GM12864 (cell line): ENCODE data around the gene PBXIP1.

Experiments used
- DNase-seq: peaks from one replicate; pipeline ENCODE4 v3.0.0-alpha.2; 2011; ENCODE audit warnings: low read depth
- H3K4me3 ChIP-seq: 2 replicates; pipeline ENCODE4 v1.5.1; 2011; ENCODE audit warnings: mild to moderate bottlenecking, low read depth, low read length, control low read depth
- TF ChIP-seq, protein P1 (sequence below): IDR thresholded peaks from 2 replicates; pipeline ENCODE4 v1.5.1; 2011; ENCODE audit warnings: low read depth, mild to moderate bottlenecking, moderate library complexity, low read length, control low read depth, inconsistent platforms; ENCODE audit errors: missing control alignments

PBXIP1 gene

DNA sequence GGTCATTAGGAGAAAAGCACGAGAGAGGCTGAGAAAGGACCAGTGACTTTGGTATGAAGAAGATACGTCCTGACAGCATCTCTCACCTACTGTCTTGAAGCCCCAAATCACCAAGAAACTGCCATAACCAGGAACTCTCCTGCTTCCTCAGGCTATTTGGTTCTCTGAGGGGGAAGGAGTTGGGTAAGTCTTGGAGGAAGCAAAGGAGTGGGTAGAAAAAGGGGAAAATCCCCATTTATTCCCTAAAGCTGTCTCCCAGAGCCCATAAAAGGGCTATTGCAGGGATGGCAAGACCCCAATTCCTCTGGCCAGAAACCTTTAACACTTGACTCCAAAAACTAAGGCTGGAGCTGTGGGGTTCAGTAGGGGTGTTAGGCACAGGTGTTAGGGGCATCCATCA is 2.1 kb upstream of the PBXIP1 start:
- TF ChIP-seq, protein P1, sequence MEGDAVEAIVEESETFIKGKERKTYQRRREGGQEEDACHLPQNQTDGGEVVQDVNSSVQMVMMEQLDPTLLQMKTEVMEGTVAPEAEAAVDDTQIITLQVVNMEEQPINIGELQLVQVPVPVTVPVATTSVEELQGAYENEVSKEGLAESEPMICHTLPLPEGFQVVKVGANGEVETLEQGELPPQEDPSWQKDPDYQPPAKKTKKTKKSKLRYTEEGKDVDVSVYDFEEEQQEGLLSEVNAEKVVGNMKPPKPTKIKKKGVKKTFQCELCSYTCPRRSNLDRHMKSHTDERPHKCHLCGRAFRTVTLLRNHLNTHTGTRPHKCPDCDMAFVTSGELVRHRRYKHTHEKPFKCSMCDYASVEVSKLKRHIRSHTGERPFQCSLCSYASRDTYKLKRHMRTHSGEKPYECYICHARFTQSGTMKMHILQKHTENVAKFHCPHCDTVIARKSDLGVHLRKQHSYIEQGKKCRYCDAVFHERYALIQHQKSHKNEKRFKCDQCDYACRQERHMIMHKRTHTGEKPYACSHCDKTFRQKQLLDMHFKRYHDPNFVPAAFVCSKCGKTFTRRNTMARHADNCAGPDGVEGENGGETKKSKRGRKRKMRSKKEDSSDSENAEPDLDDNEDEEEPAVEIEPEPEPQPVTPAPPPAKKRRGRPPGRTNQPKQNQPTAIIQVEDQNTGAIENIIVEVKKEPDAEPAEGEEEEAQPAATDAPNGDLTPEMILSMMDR: no peak
- no peak overlapping the region for H3K4me3 ChIP-seq

DNA sequence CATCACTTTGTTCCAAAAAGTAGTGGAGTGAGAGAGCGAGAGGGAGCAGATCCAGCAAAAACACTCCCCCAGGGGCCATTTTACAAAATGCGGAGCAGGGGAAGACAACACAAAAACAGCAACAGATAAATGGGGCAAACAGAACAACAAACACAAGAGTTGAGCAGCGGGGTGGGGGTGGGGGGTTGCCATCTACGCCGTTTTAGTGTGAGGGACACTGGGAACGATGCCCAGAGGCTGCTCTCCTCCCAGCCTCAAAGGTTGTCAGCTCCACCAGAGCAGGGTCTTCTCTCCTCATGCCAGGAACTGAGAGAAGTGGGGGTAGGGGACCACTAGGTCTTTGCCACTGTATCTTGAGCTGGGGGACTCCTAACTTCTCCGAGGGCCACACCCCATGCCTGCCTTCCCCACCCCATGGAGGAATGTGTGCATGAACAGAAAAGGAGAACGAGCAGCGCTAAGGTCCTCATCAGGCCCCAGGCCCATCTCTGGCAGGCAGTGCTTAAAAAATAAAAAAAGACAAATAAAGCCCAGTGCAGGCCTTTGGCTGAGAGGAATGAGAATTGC is 1.3 kb upstream of the PBXIP1 start:
- no peak for DNase-seq
- TF ChIP-seq, protein P1: no peak
- no peak overlapping the region for H3K4me3 ChIP-seq

More for the DNA sequence above, 2.1 kb upstream of the PBXIP1 start:
- DNase-seq: no peak

DNA sequence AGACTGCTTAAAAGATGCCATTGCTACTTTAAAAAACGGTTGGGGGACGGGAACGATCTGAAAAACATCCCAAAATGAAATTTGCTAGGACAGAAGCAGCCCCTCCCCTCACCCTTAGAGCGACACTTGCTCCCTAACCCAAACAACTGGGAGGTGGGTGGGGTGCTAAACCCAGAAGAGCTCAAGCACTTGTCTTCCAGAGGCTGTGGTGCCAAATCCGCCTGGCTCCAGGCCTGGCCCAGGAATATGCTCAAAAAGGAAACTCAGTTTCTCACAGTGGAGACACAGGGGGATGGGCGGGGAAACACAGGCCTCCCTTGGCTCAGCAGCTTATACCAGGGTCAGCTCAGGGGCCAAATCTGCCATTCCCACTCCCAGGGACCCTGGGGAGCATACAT is 644 bp upstream of the PBXIP1 start:
- DNase-seq: no peak

DNA sequence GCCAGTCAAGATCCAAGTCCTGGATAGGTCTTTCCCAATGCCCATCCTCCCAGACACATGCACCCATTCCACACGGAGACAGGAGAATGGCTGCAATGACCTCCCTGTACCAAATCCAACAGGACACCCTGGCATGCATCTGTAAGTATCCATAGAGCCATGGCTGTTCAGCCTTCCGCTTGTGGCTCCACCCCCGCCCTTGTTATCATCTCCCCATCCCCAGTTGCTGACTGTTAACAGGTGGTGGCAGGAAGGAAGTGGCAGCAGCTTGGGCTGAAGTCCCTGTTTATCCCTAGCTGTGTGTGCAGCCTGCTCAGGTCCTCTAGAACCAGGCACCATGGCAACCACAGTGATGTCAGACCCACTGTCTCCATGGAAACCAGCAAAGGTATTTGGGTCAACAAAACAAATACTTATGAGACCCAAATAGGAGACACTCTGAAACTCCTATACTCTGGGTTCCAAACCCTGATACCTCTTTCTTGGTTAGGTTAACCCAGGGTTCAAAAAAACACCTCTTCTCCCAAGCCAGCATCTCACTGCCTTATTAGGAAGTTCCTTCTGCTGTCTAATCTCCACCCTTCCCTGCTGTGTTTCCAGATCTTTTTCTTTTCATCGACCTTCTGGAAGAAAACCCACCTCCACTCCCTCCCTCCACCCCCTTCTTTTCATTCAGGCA is 721 bp downstream of the PBXIP1 start:
- DNase-seq: no peak

More for the DNA sequence above, 644 bp upstream of the PBXIP1 start:
- TF ChIP-seq, protein P1: no peak
- H3K4me3 ChIP-seq: no peak overlapping the region; the same call in none of the 2 replicates

DNA sequence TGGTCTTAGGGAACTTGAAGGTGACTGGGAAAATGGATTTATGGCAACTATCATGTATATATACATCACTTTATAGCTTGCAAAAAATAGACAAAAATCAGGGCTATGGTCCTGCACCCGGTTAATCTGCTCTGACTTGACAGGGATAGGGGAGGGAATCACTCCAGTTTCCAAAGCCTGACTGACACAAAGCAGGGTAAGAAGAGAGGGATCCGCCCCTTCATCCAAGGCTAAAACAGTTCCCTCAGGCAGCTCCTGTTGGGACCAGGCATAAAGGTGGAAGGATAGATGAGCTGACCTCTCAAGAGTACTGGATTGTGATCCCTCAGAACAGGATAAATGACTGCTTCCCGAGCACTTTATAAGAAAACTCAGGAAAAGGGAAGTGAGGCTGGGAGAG is 1.4 kb downstream of the PBXIP1 start:
- TF ChIP-seq, protein P1: no peak
- DNase-seq: no peak
- no peak overlapping the region; the same call in 1 of the 2 replicates for H3K4me3 ChIP-seq

More for the DNA sequence above, 721 bp downstream of the PBXIP1 start:
- TF ChIP-seq, protein P1: no peak
- peak overlapping the region; percentile 74 for H3K4me3 ChIP-seq

DNA sequence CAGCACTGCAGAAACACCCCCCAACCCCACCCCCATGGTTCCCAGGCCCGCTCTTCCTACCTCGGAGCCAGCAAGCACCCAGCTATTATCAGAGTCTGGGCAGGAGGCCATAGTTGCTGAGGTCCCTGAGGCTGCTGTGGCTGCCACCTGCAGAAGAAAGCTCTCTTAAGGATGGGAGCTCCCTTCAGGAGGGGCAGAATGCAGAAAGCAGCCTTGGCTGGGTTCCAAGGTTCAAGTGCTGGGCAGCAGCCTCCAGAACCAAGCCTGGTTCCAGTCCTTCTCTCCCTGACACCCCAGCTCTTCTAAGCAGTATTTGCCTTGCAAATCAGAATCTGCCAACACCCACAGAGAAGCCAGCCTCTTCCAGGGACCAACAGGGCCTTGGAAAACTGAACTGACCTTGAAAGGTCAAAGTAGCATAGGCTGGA is 2.3 kb downstream of the PBXIP1 start:
- TF ChIP-seq, protein P1: no peak
- no peak overlapping the region for H3K4me3 ChIP-seq
- DNase-seq: no peak
